AG09319 (cell line): Measurements from ENCODE around the gene ENOX1.
"Not testable (repeated sequence)": the region's sequence is repeated elsewhere in the genome, so short reads cannot be mapped to it uniquely, and the experiment has no call there.

ENCODE experiments used
- DNase-seq: peaks from one replicate; pipeline ENCODE4 v3.0.0-alpha.2; 2010; ENCODE audit warnings: low read depth; ENCODE audit errors: extremely low read depth
- CTCF ChIP-seq: IDR thresholded peaks from 2 replicates; pipeline ENCODE4 v1.5.1; 2011; ENCODE audit warnings: low read depth, mild to moderate bottlenecking, inconsistent platforms, low read length, moderate library complexity

The ENOX1 gene

DNA sequence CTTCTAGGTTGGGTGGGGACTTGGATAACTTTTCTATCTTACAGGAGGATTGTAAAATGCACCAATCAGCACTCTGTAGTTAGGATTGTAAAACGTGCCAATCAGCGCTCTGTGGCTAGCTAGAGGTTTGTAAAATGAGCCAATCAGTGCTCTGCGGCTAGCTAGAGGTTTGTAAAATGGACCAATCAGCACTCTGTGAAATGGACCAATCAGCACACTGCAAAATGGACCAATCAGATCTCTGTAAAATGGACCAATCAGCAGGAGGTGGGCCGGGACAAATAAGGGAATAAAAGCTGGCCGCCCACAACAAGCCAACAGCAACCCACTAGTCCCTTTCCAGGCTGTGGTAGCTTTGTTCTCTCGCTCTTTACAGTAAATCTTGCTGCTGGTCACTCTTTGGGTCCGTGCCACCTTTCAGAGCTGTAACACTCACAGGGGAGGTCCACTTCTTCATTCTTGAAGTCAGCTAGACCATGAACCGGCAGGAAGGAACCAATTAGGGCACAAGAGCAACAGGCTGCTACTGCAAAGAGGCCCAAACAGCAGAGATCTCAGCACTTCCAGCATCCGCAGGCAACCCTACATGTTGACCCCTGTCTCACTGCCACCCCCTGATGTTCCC lies 606.6 kb downstream of the ENOX1 start:
- no peak for TF ChIP-seq CTCF
- DNase-seq, result no peak

GRCh38 chr13:43171489-43171888 lies 615.3 kb downstream of the ENOX1 start:
- DNase-seq, result no peak
- TF ChIP-seq CTCF, result no peak

- DNase-seq, result no peak
- no peak for TF ChIP-seq CTCF
Measured at GRCh38 chr13:43170506-43170905, 616.3 kb downstream of the ENOX1 start.

DNA sequence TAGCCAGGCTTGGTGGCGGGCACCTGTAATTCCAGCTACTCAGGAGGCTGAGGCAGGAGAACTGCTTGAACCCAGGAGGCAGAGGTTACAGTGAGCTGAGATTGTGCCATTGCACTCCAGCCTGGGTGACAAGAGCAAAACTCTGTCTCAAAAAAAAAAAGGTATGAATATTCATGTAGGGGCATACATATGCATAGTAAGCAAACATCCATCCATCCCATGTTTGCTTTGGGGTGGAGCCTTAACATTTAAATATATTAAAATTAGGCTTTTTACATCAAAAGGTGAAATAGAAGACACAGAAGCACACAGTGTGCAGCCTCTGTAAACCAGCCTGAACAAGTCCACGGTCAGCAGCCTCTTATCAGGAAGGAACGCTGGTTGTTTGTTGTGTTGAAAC lies 618.3 kb downstream of the ENOX1 start:
- DNase-seq, result not testable (repeated sequence)

- no peak for DNase-seq
- TF ChIP-seq CTCF, result no peak
Measured at GRCh38 chr13:43167731-43168130, 619.0 kb downstream of the ENOX1 start.

DNA sequence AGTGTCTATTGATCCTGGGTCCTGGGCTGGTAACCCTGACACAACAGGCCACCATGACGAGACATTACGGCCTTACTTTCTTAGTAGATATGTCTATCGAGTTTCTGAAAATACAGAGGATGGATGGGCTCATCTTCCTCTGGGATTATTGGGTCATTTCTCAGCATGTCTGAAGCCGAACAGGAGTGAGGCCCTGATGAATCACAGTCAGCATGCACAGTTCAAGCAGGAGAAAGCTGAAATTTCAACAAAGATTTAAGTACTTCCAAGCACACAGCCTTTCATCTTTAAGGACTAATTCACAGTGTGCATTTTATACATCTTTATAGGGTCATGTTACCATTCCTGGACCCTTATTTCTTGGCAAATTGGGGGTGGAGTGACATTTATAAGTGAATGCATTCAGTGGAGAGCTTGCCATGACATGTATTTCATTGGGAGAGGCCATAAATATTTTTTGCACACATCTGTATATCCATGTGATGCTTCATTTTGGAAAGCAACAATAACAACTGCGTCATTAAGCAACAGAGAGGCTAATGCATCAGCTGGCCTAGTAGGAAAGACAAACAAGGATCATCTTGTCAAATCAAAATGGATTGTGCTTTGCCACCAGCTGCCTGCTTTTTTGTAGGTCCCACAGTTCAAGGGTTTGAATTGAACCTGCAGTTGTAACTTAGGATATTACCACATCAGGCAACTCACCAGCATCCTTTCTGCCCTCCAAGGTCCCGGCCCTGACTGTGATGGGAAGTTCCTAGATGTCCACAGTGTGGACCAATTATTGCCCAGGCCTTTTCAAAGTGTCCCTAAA lies 619.9 kb downstream of the ENOX1 start:
- TF ChIP-seq CTCF, result no peak
- no peak for DNase-seq
